Neural cell (in vitro differentiated cells): ENCODE measurements around the gene CD40. TPM values are rescaled to one million over a fixed set of nuclear protein-coding genes. Genes with fewer than 3 reads are reported as not detected.
A peak's percentile ranks its signal among the peaks of the same experiment; 100 is the strongest.

Experiments
- H2AFZ ChIP-seq: fragments of 200-600, 300-800 bp; sonication (generic), shearing (Covaris generic); 2 replicates; pipeline ENCODE4 v1.6.0; 2014; ENCODE audit warnings: low read depth, mild to moderate bottlenecking, antibody characterized with exemption, low read length, moderate library complexity
- H3F3A ChIP-seq: fragments of 200-600 bp; shearing (Covaris generic); 2 replicates; pipeline ENCODE4 v1.6.1; 2016; ENCODE audit warnings: mild to moderate bottlenecking, moderate library complexity, mixed read lengths, antibody characterized with exemption, low read length; ENCODE audit not compliant: insufficient read depth, poor library complexity, severe bottlenecking
- H3K27ac ChIP-seq: fragments of 200-600, 300-800 bp; sonication (generic), shearing (Covaris generic); 2 replicates; pipeline ENCODE4 v1.5.1; 2014; ENCODE audit warnings: mild to moderate bottlenecking, low read length, moderate library complexity
- H3K27me3 ChIP-seq: fragments of 300-800, 200-600 bp; sonication (generic), shearing (Covaris generic); 2 replicates; pipeline ENCODE4 v1.6.0; 2014; ENCODE audit warnings: mild to moderate bottlenecking, low read depth, low read length, moderate library complexity; ENCODE audit not compliant: insufficient read depth
- H3K36me3 ChIP-seq: fragments of 300-800, 200-600 bp; sonication (generic), shearing (Covaris generic); 2 replicates; pipeline ENCODE4 v1.5.1; 2014; ENCODE audit warnings: mild to moderate bottlenecking, antibody characterized with exemption, low read length, moderate library complexity; ENCODE audit not compliant: insufficient read depth
- H3K4me2 ChIP-seq: fragments of 300-800, 200-600 bp; sonication (generic), shearing (Covaris generic); 2 replicates; pipeline ENCODE4 v1.6.0; 2014; ENCODE audit warnings: mild to moderate bottlenecking, low read length
- H3K4me3 ChIP-seq: fragments of 300-800, 200-600 bp; sonication (generic), shearing (Covaris generic); 2 replicates; pipeline ENCODE4 v1.5.1; 2014; ENCODE audit warnings: mild to moderate bottlenecking, low read length, moderate library complexity
- H3K79me2 ChIP-seq: fragments of 200-600 bp; shearing (Covaris generic); replicated peaks from 2 replicates; pipeline ENCODE4 v1.6.0; 2014; ENCODE audit warnings: mild to moderate bottlenecking, low read length, moderate library complexity; ENCODE audit not compliant: insufficient read depth
- H3K9ac ChIP-seq: fragments of 300-800, 200-600 bp; sonication (generic), shearing (Covaris generic); 2 replicates; pipeline ENCODE4 v1.6.1; 2016; ENCODE audit warnings: mild to moderate bottlenecking, low read length, mixed read lengths
- H3K9me2 ChIP-seq: fragments of 200-600 bp; shearing (Covaris generic); 2 replicates; pipeline ENCODE4 v1.6.1; 2016; ENCODE audit warnings: mild to moderate bottlenecking, low read length, mixed read lengths; ENCODE audit not compliant: insufficient read depth
- H3K9me3 ChIP-seq: fragments of 200-600, 300-800 bp; sonication (generic), shearing (Covaris generic); 2 replicates; pipeline ENCODE4 v1.6.1; 2016; ENCODE audit warnings: mild to moderate bottlenecking, mixed run types, low read length, moderate library complexity, mixed read lengths
- H4K20me1 ChIP-seq: fragments of 200-600 bp; shearing (Covaris generic); 2 replicates; pipeline ENCODE4 v1.6.1; 2016; ENCODE audit warnings: mild to moderate bottlenecking, mixed run types; ENCODE audit not compliant: insufficient read depth
- CTCF ChIP-seq: fragments of 450-650 bp; IDR thresholded peaks from 2 replicates; pipeline ENCODE4 v1.5.1; 2014; ENCODE audit warnings: antibody characterized with exemption, mild to moderate bottlenecking, moderate library complexity; ENCODE audit not compliant: poor library complexity, severe bottlenecking
- EP300 ChIP-seq: fragments of 450-650 bp; conservative IDR thresholded peaks from 2 replicates; pipeline ENCODE4 v1.6.1; 2014; ENCODE audit warnings: antibody characterized with exemption, mild to moderate bottlenecking, moderate library complexity; ENCODE audit not compliant: poor library complexity, severe bottlenecking
- EZH2 ChIP-seq: fragments of 200-600, 300-800 bp; shearing (Covaris generic), sonication (generic); IDR thresholded peaks from 2 replicates; pipeline ENCODE4 v1.6.1; 2014; ENCODE audit warnings: antibody characterized with exemption, low read length, borderline replicate concordance, mild to moderate bottlenecking; ENCODE audit not compliant: insufficient read depth, poor library complexity, severe bottlenecking
- MXI1 ChIP-seq: fragments of 450-650 bp; conservative IDR thresholded peaks from 2 replicates; pipeline ENCODE4 v1.6.1; 2014; ENCODE audit warnings: antibody characterized with exemption, mild to moderate bottlenecking; ENCODE audit not compliant: poor library complexity, severe bottlenecking
- POLR2AphosphoS5 ChIP-seq: IDR thresholded peaks from 2 replicates; pipeline ENCODE4 v1.6.1; 2012
- RAD21 ChIP-seq: fragments of 450-650 bp; conservative IDR thresholded peaks from 2 replicates; pipeline ENCODE4 v1.6.1; 2014; ENCODE audit warnings: antibody characterized with exemption, mild to moderate bottlenecking, moderate library complexity
- REST ChIP-seq: IDR thresholded peaks from 2 replicates; pipeline ENCODE4 v1.6.1; 2012; ENCODE audit warnings: borderline replicate concordance
- SMC3 ChIP-seq: fragments of 450-650 bp; conservative IDR thresholded peaks from 2 replicates; pipeline ENCODE4 v1.6.1; 2014; ENCODE audit warnings: antibody characterized with exemption, mild to moderate bottlenecking, moderate library complexity; ENCODE audit not compliant: poor library complexity
- TAF1 ChIP-seq: IDR thresholded peaks from 2 replicates; pipeline ENCODE4 v1.6.1; 2012; ENCODE audit warnings: low read depth
- polyA plus RNA-seq: library from polyadenylated mRNA; depleted of rRNA; stranded (reverse); fragments of >200 nt; gene quantifications from 2 replicates; pipeline ENCODE4 v1.2.3, GENCODE V29; 2014

CD40 gene
- polyA plus RNA-seq, 1 donor from 2014 or later: not detected

GRCh38 chr20:46089167-46089416, 29.0 kb upstream of the CD40 start:
- Histone ChIP-seq H4K20me1 (peaks cover 24% of the 10 kb centered on the region), H3K9me3 (no peaks in the 10 kb centered on the region), H3K36me3 (no peaks in the 10 kb centered on the region), H2AFZ (peak overlapping the region; percentile 43), H3K9ac (peak overlapping the region; percentile 97), H3K9me2 (no peaks in the 10 kb centered on the region), H3K27me3 (no peaks in the 10 kb centered on the region), H3K27ac (peak overlapping the region; percentile 94), H3K4me2 (peak overlapping the region; percentile 99), H3F3A (no peaks in the 10 kb centered on the region), H3K4me3 (peak overlapping the region; percentile 98), H3K79me2 (peaks cover 53% of the 10 kb centered on the region)
- TF ChIP-seq CTCF (no peak), RAD21 (no peak), SMC3 (no peak), TAF1 (no peak), POLR2AphosphoS5 (no peak), EP300 (no peak), EZH2 (no peak), REST (no peak), MXI1 (no peak)

- Histone ChIP-seq H4K20me1 (peaks cover 21% of the 10 kb centered on the region), H3K9me2 (no peaks in the 10 kb centered on the region), H3K27ac (peak within 1 kb of the TSS; percentile 94), H3F3A (no peaks in the 10 kb centered on the region), H3K4me3 (peak within 1 kb of the TSS; percentile 98), H3K9me3 (no peaks in the 10 kb centered on the region), H2AFZ (peak within 1 kb of the TSS; percentile 43), H3K9ac (peak within 1 kb of the TSS; percentile 97), H3K36me3 (no peaks in the 10 kb centered on the region), H3K4me2 (peak within 1 kb of the TSS; percentile 99), H3K79me2 (peaks cover 47% of the 10 kb centered on the region), H3K27me3 (no peaks in the 10 kb centered on the region)
- TF ChIP-seq EP300 (peak; percentile 83), MXI1 (peak; percentile 93), CTCF (peak; percentile 69), POLR2AphosphoS5 (peak; percentile 99), SMC3 (peak; percentile 67), RAD21 (peak; percentile 63), REST (peak; percentile 88), TAF1 (peak; percentile 98), EZH2 (no peak)
These were observed 28.4 kb upstream of the CD40 start, which contains the start of gene NCOA5 for GRCh38 chr20:46089417-46090388. NCOA5 (minus strand) TSS chr20:46089962; CDS start chr20:46079424, 10,538 bp downstream.
